Kidney tubule cell (primary cell): ENCODE data around the gene ASCL1.
A peak's percentile ranks its signal among the peaks of the same experiment; 100 is the strongest.

Experiments used
- DNase-seq: peaks from one replicate; pipeline ENCODE4 v3.0.0-alpha.2; 2018; ENCODE audit warnings: low spot score

The ASCL1 gene

GRCh38 chr12:102957339-102958050 lies at the start of gene ASCL1:
Gene ASCL1 (plus strand): TSS chr12:102957674. CDS start chr12:102958245, 571 bp downstream.
- peak; percentile 41 for DNase-seq

DNA sequence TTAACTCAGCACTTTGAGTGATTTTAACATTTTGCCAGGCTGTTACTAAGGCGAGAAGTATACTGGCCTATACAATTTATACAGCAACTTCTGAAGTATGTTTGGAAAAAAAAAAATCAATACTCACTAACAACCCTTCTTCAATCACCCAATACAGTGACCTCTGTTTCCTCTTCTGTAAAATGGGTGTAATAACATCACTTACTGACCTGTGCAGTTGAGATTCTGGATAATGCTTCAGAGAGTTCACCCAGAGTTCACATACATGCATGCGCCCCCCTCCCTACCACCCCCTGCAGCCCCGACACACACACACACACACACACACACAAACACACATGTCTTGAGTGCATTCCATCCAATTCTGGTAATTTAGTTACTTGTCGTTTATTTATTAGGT lies 49.6 kb upstream of the ASCL1 start:
- no peak for DNase-seq

- DNase-seq = no peak
These were observed 47.3 kb upstream of the ASCL1 start for GRCh38 chr12:102910137-102910536.

DNA sequence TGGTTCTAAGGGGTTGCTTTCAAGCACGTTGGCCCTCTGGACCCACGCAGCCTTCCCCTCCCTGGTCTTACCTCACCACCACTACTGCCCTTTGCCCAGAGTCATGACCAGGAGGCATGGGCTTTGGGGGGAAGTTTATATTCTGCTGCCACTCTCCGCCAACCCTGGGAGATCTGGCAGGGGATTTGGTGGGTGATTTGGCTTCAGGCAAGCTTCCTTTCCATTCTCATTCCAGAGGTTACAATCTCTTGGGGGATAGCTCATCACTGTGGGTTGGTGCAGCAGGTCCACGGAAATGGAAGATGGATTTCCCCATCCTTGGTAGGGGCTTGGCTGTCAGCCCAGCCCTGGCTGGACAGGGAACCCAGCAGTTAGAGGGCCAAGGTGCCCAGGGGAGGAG lies 46.7 kb upstream of the ASCL1 start:
- no peak for DNase-seq

GRCh38 chr12:102911320-102911719 lies 46.2 kb upstream of the ASCL1 start:
- DNase-seq = no peak

- DNase-seq = no peak
These were observed 45.2 kb upstream of the ASCL1 start for GRCh38 chr12:102912258-102912657.

DNA sequence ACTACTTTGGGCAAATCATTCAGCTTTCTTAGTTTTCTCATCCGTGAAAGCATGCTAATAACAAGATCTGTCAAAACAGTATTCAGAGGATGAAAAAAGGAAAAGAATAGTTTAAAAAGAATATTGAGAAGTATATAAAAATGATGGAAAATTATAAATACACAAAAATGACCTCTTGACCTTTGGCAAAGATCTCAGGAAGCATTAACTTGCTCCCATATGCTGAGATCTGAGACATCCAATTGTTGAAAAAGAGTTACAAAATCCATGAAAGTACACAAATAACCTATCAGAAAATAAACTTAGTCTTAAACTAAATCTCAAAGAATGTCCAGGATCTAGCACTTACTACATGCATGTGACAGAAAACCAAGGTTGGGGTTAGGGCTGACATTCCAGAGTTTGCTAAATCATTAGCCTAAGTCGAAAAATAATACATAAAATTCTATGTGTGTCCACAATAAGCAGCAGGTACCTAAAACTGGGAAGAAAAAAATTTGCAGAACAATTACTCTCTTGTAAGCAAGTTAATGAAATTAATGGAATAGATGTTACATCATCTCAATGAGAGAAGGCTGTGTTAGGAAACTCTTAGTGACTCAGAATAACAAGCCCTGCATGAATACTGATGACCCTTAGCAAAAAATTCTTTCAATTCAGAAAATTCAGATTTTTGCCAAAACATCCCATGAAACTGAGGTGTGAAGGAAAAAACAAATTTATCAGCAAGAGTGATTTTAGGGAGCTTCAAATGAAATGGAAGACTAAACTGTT lies 43.8 kb upstream of the ASCL1 start:
- no peak for DNase-seq

DNA sequence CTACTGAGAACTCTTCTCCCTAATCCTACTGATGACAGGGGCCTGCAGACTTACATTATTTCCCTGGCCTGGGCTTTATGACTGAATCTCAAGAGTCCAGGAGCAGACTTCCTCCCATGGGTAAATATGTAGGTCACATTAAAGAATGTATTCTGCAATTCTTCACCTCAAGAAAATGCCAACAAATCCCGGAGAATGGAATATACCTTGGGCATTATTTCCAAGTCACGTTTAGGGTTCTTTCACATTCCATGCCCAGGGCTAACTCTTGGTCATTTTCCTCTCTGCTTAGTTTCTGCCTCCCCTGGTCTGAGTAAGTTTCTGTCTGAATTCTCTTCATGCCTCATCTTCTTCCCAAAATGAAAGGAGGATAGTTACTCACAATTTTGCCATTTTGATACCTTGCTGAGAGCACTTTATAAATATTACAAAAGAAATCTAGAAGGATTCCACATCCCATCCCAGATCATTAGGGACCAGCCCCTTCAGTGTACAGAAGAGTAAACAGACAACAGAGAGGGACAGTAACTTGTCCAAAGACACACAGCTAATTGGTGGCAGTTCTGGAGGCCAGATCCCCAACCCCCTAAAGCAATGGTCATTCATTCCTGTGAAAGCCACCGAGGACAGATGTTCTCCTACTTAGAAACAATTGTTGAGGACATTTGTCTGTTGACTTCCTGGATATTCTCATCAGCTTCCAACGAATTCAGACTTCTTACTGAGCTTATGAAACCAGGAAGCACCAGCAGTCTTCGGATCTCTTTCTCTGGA lies 41.0 kb upstream of the ASCL1 start:
- DNase-seq = no peak

- DNase-seq = peak; percentile 33
These were observed 40.3 kb upstream of the ASCL1 start, which contains the start of gene PAH for GRCh38 chr12:102917026-102917787. Gene PAH (minus strand): TSS chr12:102917244. CDS start chr12:102917130, 114 bp downstream.

DNA sequence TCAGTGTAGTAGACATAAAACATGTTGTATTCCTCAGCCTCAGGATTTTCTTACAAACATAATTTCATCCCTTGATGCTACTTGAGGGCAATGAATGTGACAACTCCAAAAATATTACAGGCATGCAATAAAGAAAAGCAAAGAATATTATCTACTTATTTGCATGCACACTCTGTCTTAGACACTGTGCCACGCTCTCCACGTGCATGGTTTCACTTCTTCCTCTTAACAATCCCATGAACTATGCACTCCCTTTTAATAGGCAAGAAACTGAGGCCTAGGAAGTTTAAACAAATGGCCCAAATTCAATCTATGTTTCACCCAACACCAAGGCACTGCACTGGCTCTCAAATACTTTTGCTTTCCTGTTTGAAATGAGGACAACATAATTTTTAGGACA lies 38.6 kb upstream of the ASCL1 start:
- DNase-seq = no peak

GRCh38 chr12:102920271-102920670 lies 37.2 kb upstream of the ASCL1 start:
- no peak for DNase-seq

- no peak for DNase-seq
These were observed 36.2 kb upstream of the ASCL1 start for GRCh38 chr12:102921240-102921639.

- DNase-seq = no peak
These were observed 30.3 kb upstream of the ASCL1 start for GRCh38 chr12:102927220-102927619.

DNA sequence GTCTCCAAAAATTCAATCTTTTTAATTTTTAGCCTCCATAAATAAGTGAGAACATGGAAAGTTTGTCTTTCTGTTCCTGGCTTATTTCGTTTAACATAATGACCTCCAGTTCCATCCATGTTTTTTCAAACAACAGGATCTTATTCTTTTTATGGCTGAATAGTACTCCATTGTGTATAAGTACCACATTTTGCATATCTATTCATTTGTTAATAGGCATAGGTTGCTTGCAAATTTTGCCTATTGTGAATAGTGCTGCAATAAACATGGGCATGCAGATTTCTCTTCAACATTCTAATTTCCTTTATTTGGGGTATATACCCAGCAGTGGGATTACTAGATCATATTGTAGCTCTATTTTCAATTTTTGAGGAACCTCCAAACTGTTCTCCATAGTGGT lies 24.3 kb upstream of the ASCL1 start:
- DNase-seq = no peak

DNA sequence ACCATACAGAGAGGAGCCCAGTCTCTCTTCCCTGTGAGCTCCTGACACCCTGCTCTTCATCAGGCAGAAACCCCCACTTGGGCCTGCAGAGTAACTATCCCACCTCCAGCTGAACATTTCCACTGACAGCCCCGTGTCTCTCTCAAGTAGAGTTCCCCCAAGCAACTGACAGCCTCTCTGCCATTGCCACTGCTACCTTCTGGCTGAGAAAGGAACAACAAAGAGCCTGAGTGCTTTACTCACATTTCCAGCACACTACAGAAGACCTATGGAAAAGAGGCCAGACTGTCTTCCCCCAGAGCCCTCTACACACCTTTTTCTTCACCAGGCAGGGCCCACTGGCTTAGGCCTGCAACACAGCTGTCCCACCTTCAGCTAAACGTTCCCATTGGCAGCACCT lies 18.4 kb upstream of the ASCL1 start:
- no peak for DNase-seq

GRCh38 chr12:102939670-102940222 lies 17.7 kb upstream of the ASCL1 start:
- peak; percentile 18 for DNase-seq

GRCh38 chr12:102946042-102946441 lies 11.4 kb upstream of the ASCL1 start:
- no peak for DNase-seq

DNA sequence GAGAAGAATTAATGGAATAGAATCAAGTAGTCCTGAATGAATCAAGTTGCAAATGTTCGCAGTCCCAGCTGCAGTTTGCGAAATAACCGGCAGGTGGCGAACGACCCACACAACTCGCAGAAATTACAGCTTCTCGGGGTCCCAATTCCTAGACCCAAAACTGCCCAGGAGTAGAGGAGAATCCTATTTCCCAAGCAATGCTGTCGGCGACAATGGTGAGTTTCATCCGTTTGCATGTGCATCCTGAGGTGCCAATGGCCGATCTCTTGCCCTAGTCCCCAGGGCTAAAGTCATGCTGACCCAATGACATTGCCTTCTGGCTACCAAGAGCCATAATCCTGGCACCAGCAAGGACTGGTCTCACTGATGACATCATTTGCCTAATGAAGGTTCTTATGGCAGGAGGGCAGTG lies 8.5 kb upstream of the ASCL1 start:
- DNase-seq = peak; percentile 42

GRCh38 chr12:102950107-102950949 lies 7.1 kb upstream of the ASCL1 start:
- peak; percentile 45 for DNase-seq

DNA sequence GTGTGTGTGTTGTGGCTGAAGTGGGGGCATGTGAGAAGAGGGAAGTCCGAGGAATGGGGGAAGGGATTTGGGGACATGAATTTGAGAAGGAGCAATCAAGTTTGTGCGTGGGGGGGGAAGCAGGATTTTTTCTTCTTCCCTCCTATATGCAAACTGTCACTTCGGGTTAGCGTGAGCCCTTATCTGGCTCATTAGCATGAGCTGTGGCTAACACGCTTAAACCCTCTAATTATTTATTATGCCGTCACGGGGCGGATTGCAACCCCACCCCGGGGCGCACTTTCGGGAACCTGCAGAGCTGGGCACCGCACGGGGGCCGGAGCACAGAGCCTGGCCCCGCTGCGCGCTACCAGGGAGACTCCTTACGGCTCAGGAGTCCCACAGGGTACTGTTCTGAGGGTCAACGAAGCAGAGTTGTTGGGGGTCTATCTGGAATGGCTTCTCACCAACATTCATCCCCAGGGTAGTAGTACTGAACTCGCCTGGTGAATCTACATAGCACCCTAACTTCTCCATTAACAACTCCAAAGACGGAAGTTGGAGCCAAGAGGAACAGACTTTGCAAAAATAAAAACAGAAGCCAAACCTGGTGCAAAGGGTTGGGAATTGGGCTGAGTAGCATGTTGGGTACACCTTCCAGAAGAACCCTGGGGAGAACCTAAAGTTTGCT lies 6.4 kb upstream of the ASCL1 start:
- DNase-seq = no peak
